ENCODE data around the gene MEF2A.

- no peak for TF ChIP-seq CTCF (conservative IDR thresholded peaks at IDR 0.05; ENCODE audit: low read depth, low read length)
- no peak for TF ChIP-seq EZH2 (IDR thresholded peaks at IDR 0.05; ENCODE audit: low read length, unreplicated experiment)
- TF ChIP-seq EZH2phosphoT487 (IDR thresholded peaks at IDR 0.05; ENCODE audit: borderline replicate concordance, low read length): no peak
These were observed 28.4 kb upstream of the MEF2A start for GRCh38 chr15:99537344-99537743.
